Right cardiac atrium (tissue), 5 donors: ENCODE data around the gene TP73. TPM values are rescaled to one million over a fixed set of nuclear protein-coding genes. Genes with fewer than 3 reads are reported as not detected.

Experiments
- ATAC-seq, 2 donors: fragments of 200-7000 bp; cut with Tn5 transposase; one replicate each; pipeline versions ENCODE4 v1.8.0 to v1.9.1; 2020; ENCODE audit warnings: moderate library complexity in 2 of 2, mild to moderate bottlenecking in 1 of 2
- DNase-seq, 3 donors: peaks; one replicate each; pipeline ENCODE4 v3.0.0-alpha.2; 2020
- H3K27ac ChIP-seq: one replicate; pipeline ENCODE4 v1.5.1; 2013; ENCODE audit warnings: mild to moderate bottlenecking, low read length, control low read depth, moderate library complexity
- H3K27me3 ChIP-seq: one replicate; pipeline ENCODE4 v1.6.1; 2013; ENCODE audit not compliant: control insufficient read depth, insufficient read depth
- H3K4me1 ChIP-seq: one replicate; pipeline ENCODE4 v1.6.1; 2013; ENCODE audit warnings: low read length; ENCODE audit not compliant: control insufficient read depth, insufficient read depth
- H3K4me3 ChIP-seq: one replicate; pipeline ENCODE4 v1.5.1; 2013; ENCODE audit warnings: low read length, control low read depth
- H3K9me3 ChIP-seq: one replicate; pipeline ENCODE4 v1.6.1; 2013; ENCODE audit warnings: low read length; ENCODE audit not compliant: control insufficient read depth
- WGBS: extraction: QIAGEN DNeasy Blood & Tissue Kit; methylation state at CpG from one replicate; pipeline ENCODE4 v1.1.7; 2013; 5-methylcytosine and 5-hydroxymethylcytosine counted together
- intact Hi-C, 4 donors: fragments of 100-400 bp; cut with DNase I; formaldehyde crosslinking; loops; one replicate each; pipeline versions ENCODE4 v1.11.0 to v1.14.0; 2022 to 2023
- polyA plus RNA-seq: library from polyadenylated mRNA; stranded (reverse); fragments of 200-250 nt; gene quantifications from one replicate; pipeline ENCODE4 v1.2.3, GENCODE V29; 2013
- total RNA-seq, 4 donors: library from RNA; stranded (reverse); fragmentation: NEBNext Ultra II Directional; extraction: Animal tissue kit (Norgen Biotek cat#: 25700); gene quantifications; one replicate each; pipeline ENCODE4 v1.2.1, GENCODE V29; 2021
- donor health status: healthy with polysubstance abuse.
- donor health status: DM: no; HTN: yes; CAD: no.
- donor health status: DM: no; HTN: no; CAD: no.
- donor health status: DM: no; HTN: yes; CAD: no; lungs with severe emphysema.
- donor health status: DM: yes; HTN: yes; CAD: no.

The TP73 gene
- total and polyA plus RNA-seq, 5 donors: 0.07 to 0.18 TPM; not detected in 3

GRCh38 chr1:3767328-3767925 is 115.1 kb downstream of the TP73 start:
- H3K4me1 ChIP-seq: no peaks in the 10 kb centered on the region
- 88% methylated on average over 17 of the region's 17 CpGs for WGBS
- no peak overlapping the region for H3K4me3 ChIP-seq
- H3K27me3 ChIP-seq: no peaks in the 10 kb centered on the region
- H3K9me3 ChIP-seq: no peaks in the 10 kb centered on the region
- peak in 2 of 3 donors; percentile 33 to 49 for DNase-seq
- no peak for ATAC-seq
- intact Hi-C loops: no loop called here
- no peak overlapping the region for H3K27ac ChIP-seq

GRCh38 chr1:3768811-3769390 is 116.6 kb downstream of the TP73 start:
- H3K27ac ChIP-seq: no peak overlapping the region
- H3K4me1 ChIP-seq: no peaks in the 10 kb centered on the region
- intact Hi-C loops: no loop called here
- no peaks in the 10 kb centered on the region for H3K27me3 ChIP-seq
- 90% methylated on average over 22 of the region's 22 CpGs for WGBS
- peak in 2 of 3 donors; percentile 37 to 51 for DNase-seq
- no peaks in the 10 kb centered on the region for H3K9me3 ChIP-seq
- no peak overlapping the region for H3K4me3 ChIP-seq
- no peak for ATAC-seq

GRCh38 chr1:3770047-3770765 is 117.9 kb downstream of the TP73 start:
- no peak overlapping the region for H3K4me3 ChIP-seq
- WGBS: 89% methylated on average over 16 of the region's 16 CpGs
- no peaks in the 10 kb centered on the region for H3K9me3 ChIP-seq
- no peaks in the 10 kb centered on the region for H3K27me3 ChIP-seq
- ATAC-seq (no peak), DNase-seq (peak in 1 of 3 donors; percentile 61)
- H3K4me1 ChIP-seq: peaks cover 3% of the 10 kb centered on the region
- intact Hi-C loops: no loop called here
- no peak overlapping the region for H3K27ac ChIP-seq

GRCh38 chr1:3771108-3772026 is 119.1 kb downstream of the TP73 start:
- H3K4me3 ChIP-seq: peak overlapping the region; percentile 74
- intact Hi-C loops: no loop called here
- 37% methylated on average over 32 of the region's 32 CpGs for WGBS
- DNase-seq (peak in 2 of 3 donors; percentile 57 to 62), ATAC-seq (peak in 1 of 2 donors; percentile 6)
- peaks cover 4% of the 10 kb centered on the region for H3K4me1 ChIP-seq
- H3K27ac ChIP-seq: peak overlapping the region; percentile 1
- no peaks in the 10 kb centered on the region for H3K9me3 ChIP-seq
- H3K27me3 ChIP-seq: no peaks in the 10 kb centered on the region

- WGBS: 1% methylated on average over 60 of the region's 61 CpGs
- peak overlapping the region; percentile 1 for H3K27ac ChIP-seq
- peak overlapping the region; percentile 74 for H3K4me3 ChIP-seq
- H3K27me3 ChIP-seq: no peaks in the 10 kb centered on the region
- intact Hi-C loops: no loop called here
- peaks cover 4% of the 10 kb centered on the region for H3K4me1 ChIP-seq
- H3K9me3 ChIP-seq: no peaks in the 10 kb centered on the region
- DNase-seq: peak; percentile 94 to 98 (median 97)
- peak; percentile 81 to 82 for ATAC-seq
These were observed 119.9 kb downstream of the TP73 start for GRCh38 chr1:3772027-3772714.

- Histone ChIP-seq H3K4me1 (peaks cover 4% of the 10 kb centered on the region), H3K4me3 (peak within 1 kb of the TSS; percentile 74), H3K27ac (peak within 1 kb of the TSS; percentile 24), H3K27me3 (no peaks in the 10 kb centered on the region), H3K9me3 (no peaks in the 10 kb centered on the region)
- 15% methylated on average over 55 of the region's 55 CpGs for WGBS
- intact Hi-C loops: no loop called here
- peak in 1 of 3 donors; percentile 65 for DNase-seq
- ATAC-seq: peak in 1 of 2 donors; percentile 2
These were observed 120.6 kb downstream of the TP73 start, which contains the start of gene SMIM1 for GRCh38 chr1:3772715-3773571. SMIM1 (plus strand) TSS chr1:3772749; CDS start chr1:3775374, 2,625 bp downstream.

- peak overlapping the region; percentile 2 for H3K27ac ChIP-seq
These were observed 121.4 kb downstream of the TP73 start for GRCh38 chr1:3773572-3774275.

GRCh38 chr1:3774276-3774945 is 122.1 kb downstream of the TP73 start:
- no peak for DNase-seq
- ATAC-seq: no peak
- H3K9me3 ChIP-seq: no peaks in the 10 kb centered on the region
- H3K4me1 ChIP-seq: peaks cover 4% of the 10 kb centered on the region
- WGBS: 60% methylated on average over 19 of the region's 19 CpGs
- no peak overlapping the region for H3K4me3 ChIP-seq
- peak overlapping the region; percentile 2 for H3K27ac ChIP-seq
- intact Hi-C loops: no loop called here
- no peaks in the 10 kb centered on the region for H3K27me3 ChIP-seq

More at GRCh38 chr1:3773572-3774275, 121.4 kb downstream of the TP73 start:
- WGBS: 77% methylated on average over 16 of the region's 16 CpGs
- Histone ChIP-seq H3K4me1 (peaks cover 4% of the 10 kb centered on the region), H3K4me3 (no peak overlapping the region), H3K27me3 (no peaks in the 10 kb centered on the region), H3K9me3 (no peaks in the 10 kb centered on the region)
- intact Hi-C loops: no loop called here
- ATAC-seq: no peak
- no peak for DNase-seq
